IPS DF 6.9 (cell line): ENCODE data around the gene ANXA11.
"Not testable (repeated sequence)": the region's sequence is repeated elsewhere in the genome, so short reads cannot be mapped to it uniquely, and the experiment has no call there.

Source experiments
- DNase-seq: peaks from one replicate; pipeline ENCODE4 v3.0.0-alpha.2; 2013; ENCODE audit warnings: low read depth, low spot score
- H3K27ac ChIP-seq: one replicate; pipeline ENCODE4 v1.5.1; 2013; ENCODE audit warnings: low read length, control low read depth
- H3K27me3 ChIP-seq: 2 replicates; pipeline ENCODE4 v1.6.1; 2013; ENCODE audit warnings: mild to moderate bottlenecking, low read length; ENCODE audit not compliant: control insufficient read depth, insufficient read depth
- H3K36me3 ChIP-seq: 2 replicates; pipeline ENCODE4 v1.6.1; 2013; ENCODE audit warnings: low read length; ENCODE audit not compliant: control insufficient read depth, insufficient read depth
- H3K4me1 ChIP-seq: 2 replicates; pipeline ENCODE4 v1.6.1; 2013; ENCODE audit warnings: low read length; ENCODE audit not compliant: control insufficient read depth, insufficient read depth
- H3K4me3 ChIP-seq: 2 replicates; pipeline ENCODE4 v1.5.1; 2013; ENCODE audit warnings: mild to moderate bottlenecking, low read length
- H3K9me3 ChIP-seq: 2 replicates; pipeline ENCODE4 v1.6.1; 2013; ENCODE audit warnings: low read length, inconsistent platforms; ENCODE audit not compliant: control insufficient read depth, insufficient read depth
- WGBS: extraction: QIAGEN DNeasy Blood & Tissue Kit; methylation state at CpG from one replicate; pipeline ENCODE4 v1.1.7; 2013; ENCODE audit warnings: mixed read lengths, missing lambda C conversion rate; ENCODE audit not compliant: insufficient read length, insufficient coverage; 5-methylcytosine and 5-hydroxymethylcytosine counted together

Gene ANXA11

GRCh38 chr10:80145406-80146308, 59.7 kb downstream of the ANXA11 start:
- H3K27me3 ChIP-seq, H3K36me3 ChIP-seq, H3K27ac ChIP-seq, H3K4me1 ChIP-seq, DNase-seq, H3K4me3 ChIP-seq, H3K9me3 ChIP-seq: not testable (repeated sequence)
- WGBS, result no CpG with 5 or more reads among the region's 11 CpGs

GRCh38 chr10:80144696-80145131, 60.6 kb downstream of the ANXA11 start:
- WGBS, result no CpG with 5 or more reads among the region's 12 CpGs
- no peaks in the 10 kb centered on the region for H3K36me3 ChIP-seq
- H3K27ac ChIP-seq, result no peak overlapping the region
- no peaks in the 10 kb centered on the region for H3K27me3 ChIP-seq
- no peak overlapping the region for H3K4me3 ChIP-seq
- DNase-seq, result no peak
- no peaks in the 10 kb centered on the region for H3K9me3 ChIP-seq
- H3K4me1 ChIP-seq, result peaks cover 3% of the 10 kb centered on the region; the same call in 1 of the 2 replicates

DNA sequence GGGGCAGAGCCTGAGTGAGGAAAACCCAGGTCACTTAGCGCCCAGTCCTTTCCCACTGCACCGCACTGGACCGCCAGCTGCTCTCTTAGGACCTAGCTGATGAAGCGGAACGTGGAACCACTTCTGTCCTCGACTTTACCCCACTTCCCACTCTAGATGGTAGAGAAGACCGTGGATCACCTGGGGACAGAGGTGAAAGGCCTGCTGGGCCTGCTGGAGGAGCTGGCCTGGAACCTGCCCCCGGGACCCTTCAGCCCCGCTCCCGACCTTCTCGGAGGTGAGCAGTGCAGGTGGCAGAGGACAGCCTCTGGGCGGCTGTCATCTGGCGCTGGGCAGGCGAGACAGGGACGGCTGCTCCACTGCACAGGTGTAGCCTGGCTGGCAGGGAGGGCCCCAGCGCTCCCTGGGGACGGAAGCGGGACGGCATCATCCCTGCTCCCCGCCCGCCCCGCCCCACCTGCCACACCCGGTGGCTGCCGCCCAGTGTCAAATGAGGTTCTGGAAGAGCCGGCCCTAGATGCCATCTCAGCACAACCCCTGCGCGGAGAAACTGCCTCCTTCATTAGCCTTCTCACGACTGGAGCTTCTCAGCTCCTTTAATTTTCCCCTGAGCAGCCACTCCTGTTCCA, 61.2 kb downstream of the ANXA11 start:
- WGBS, result no CpG with 5 or more reads among the region's 28 CpGs
- no peak overlapping the region for H3K27ac ChIP-seq
- no peak overlapping the region for H3K4me3 ChIP-seq
- peaks cover 3% of the 10 kb centered on the region; the same call in 1 of the 2 replicates for H3K4me1 ChIP-seq
- no peak for DNase-seq
- H3K9me3 ChIP-seq, result no peaks in the 10 kb centered on the region
- no peaks in the 10 kb centered on the region for H3K36me3 ChIP-seq
- H3K27me3 ChIP-seq, result no peaks in the 10 kb centered on the region

DNA sequence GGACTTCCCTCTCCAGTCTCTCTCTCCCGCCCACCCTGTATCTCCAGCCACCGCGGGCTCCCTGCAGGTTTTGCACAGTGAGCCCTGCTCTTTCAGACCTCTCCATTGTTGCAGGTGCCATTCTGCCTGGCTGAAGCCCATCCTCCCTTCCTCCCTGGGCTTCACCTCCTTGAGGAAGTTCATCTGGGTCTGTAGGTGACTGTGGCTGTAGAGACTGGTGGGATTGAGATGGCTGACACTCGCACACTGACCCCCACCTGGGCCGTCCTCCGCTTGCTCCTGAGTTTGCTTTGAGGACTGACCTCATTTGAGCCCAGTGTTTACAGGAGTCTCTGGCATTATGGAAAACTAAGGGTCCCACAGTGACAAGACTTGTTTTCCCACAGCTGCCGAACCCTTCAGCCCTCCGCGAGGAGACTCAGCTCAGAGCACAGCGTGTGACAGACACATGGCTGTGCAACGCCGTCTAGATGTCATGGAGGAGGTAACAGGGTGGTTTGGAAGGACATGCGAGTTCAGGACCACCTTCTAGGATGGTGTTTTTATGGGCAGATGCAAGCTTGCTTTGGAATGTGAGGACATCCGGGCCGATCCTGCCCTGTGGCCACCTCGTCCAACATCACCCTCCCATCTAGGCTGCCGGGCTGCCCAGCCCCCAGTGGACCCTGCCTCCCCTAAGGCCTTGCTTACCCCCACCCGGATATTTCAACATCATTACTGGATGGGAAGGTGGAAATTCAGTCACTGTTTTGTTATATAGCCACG, 63.5 kb downstream of the ANXA11 start:
- DNase-seq, result no peak
- no peak overlapping the region for H3K4me3 ChIP-seq
- H3K36me3 ChIP-seq, result no peaks in the 10 kb centered on the region
- peaks cover 3% of the 10 kb centered on the region; the same call in 1 of the 2 replicates for H3K4me1 ChIP-seq
- no peak overlapping the region for H3K27ac ChIP-seq
- no peaks in the 10 kb centered on the region for H3K27me3 ChIP-seq
- H3K9me3 ChIP-seq, result no peaks in the 10 kb centered on the region
- WGBS, result no CpG with 5 or more reads among the region's 19 CpGs

- peaks cover 3% of the 10 kb centered on the region; the same call in 1 of the 2 replicates for H3K4me1 ChIP-seq
- no peak for DNase-seq
These were observed 65.1 kb downstream of the ANXA11 start for GRCh38 chr10:80140251-80140650.

GRCh38 chr10:80139265-80139664, 66.1 kb downstream of the ANXA11 start:
- H3K9me3 ChIP-seq, result no peaks in the 10 kb centered on the region
- H3K4me3 ChIP-seq, result no peak overlapping the region
- peaks cover 3% of the 10 kb centered on the region; the same call in 1 of the 2 replicates for H3K4me1 ChIP-seq
- no CpG with 5 or more reads among the region's 2 CpGs for WGBS
- H3K27ac ChIP-seq, result no peak overlapping the region
- H3K36me3 ChIP-seq, result no peaks in the 10 kb centered on the region
- DNase-seq, result no peak
- no peaks in the 10 kb centered on the region for H3K27me3 ChIP-seq

More at GRCh38 chr10:80140251-80140650, 65.1 kb downstream of the ANXA11 start:
- Histone ChIP-seq H3K27ac (no peak overlapping the region), H3K9me3 (no peaks in the 10 kb centered on the region), H3K36me3 (no peaks in the 10 kb centered on the region), H3K27me3 (no peaks in the 10 kb centered on the region), H3K4me3 (no peak overlapping the region)
- WGBS, result no CpG with 5 or more reads among the region's 7 CpGs

DNA sequence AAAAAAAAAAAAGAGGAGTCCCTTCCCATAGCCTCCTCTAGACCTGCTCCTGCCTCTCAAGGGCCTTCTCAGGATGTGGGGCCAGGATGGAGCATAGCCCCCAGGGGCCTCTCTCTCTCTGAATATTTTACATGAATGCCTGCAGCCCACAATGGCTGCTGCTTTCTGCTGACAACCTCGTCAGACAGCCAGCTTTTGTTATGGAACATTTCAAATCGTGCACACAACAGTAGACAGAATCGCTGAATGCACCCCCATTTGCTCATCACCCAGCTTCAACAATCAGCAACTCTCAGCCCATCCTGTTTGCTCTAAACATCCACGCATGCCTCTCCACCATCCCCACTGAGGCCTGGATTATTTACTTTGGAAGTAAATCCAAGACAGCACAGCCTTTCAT, 67.4 kb downstream of the ANXA11 start:
- Histone ChIP-seq H3K27ac (no peak overlapping the region), H3K4me1 (peaks cover 4% of the 10 kb centered on the region; the same call in 1 of the 2 replicates), H3K36me3 (no peaks in the 10 kb centered on the region), H3K4me3 (no peak overlapping the region), H3K27me3 (peaks cover 2% of the 10 kb centered on the region; the same call in 1 of the 2 replicates), H3K9me3 (no peaks in the 10 kb centered on the region)
- no peak for DNase-seq
- WGBS, result no CpG with 5 or more reads among the region's 4 CpGs

- Histone ChIP-seq H3K27ac (no peak overlapping the region), H3K4me1 (peaks cover 4% of the 10 kb centered on the region; the same call in 1 of the 2 replicates), H3K4me3 (no peak overlapping the region), H3K27me3 (peaks cover 2% of the 10 kb centered on the region; the same call in 1 of the 2 replicates), H3K36me3 (no peaks in the 10 kb centered on the region), H3K9me3 (no peaks in the 10 kb centered on the region)
- no peak for DNase-seq
- no CpG with 5 or more reads among the region's 14 CpGs for WGBS
These were observed 68.1 kb downstream of the ANXA11 start for GRCh38 chr10:80137031-80137862.

DNA sequence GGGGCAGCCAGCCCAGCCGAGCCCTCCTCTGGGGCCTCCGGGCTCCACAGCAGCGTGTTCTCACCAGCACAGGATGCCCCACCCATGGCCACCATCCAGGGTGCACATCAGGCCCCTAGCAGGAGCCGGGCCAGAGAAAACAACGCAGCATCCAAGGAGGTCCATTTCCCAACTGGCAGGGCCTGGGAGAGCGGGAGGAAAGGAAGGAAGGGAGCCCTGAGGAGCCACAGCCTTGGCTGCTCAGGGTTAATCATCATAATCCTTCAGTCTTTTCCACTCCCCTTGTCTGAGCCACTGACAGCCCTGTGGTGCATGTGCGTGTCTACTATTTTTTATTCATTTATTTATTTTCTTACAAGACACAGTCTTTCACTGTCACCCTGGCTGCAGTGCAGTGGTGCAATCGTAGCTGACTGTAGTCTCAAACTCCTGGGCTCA, 69.2 kb downstream of the ANXA11 start:
- peaks cover 6% of the 10 kb centered on the region; the same call in 1 of the 2 replicates for H3K4me1 ChIP-seq
- no peak overlapping the region for H3K27ac ChIP-seq
- no CpG with 5 or more reads among the region's 8 CpGs for WGBS
- DNase-seq, result no peak
- no peaks in the 10 kb centered on the region for H3K36me3 ChIP-seq
- H3K4me3 ChIP-seq, result no peak overlapping the region
- H3K9me3 ChIP-seq, result no peaks in the 10 kb centered on the region
- peaks cover 2% of the 10 kb centered on the region; the same call in 1 of the 2 replicates for H3K27me3 ChIP-seq
